SK-N-SH treated with all-trans-retinoic acid at 6 μM for 48 hours (cell line): ENCODE results near the gene GARIN1A.

ENCODE experiments used
- ATAC-seq: fragments of 200-7000 bp; cut with Tn5 transposase; 3 replicates; pipeline ENCODE4 v1.9.1; 2020; ENCODE audit warnings: mild to moderate bottlenecking, moderate library complexity
- BACH2 ChIP-seq: fragments of 250-450 bp; sonication (Bioruptor Pico); IDR thresholded peaks from 2 replicates; pipeline ENCODE4 v1.9.0; 2021; ENCODE audit warnings: mild to moderate bottlenecking, borderline replicate concordance
- CREB5 ChIP-seq: fragments of 250-450 bp; sonication (Bioruptor Pico); IDR thresholded peaks from 2 replicates; pipeline ENCODE4 v1.5.1; 2020; ENCODE audit warnings: low read depth, mild to moderate bottlenecking, moderate library complexity
- CSRNP3 ChIP-seq: fragments of 250-450 bp; sonication (Bioruptor Pico); IDR thresholded peaks from 2 replicates; pipeline ENCODE4 v1.5.1; 2021; ENCODE audit warnings: mild to moderate bottlenecking, moderate library complexity
- ESRRG ChIP-seq: fragments of 250-450 bp; sonication (Bioruptor Pico); IDR thresholded peaks from 2 replicates; pipeline ENCODE4 v1.6.1; 2021; ENCODE audit warnings: mild to moderate bottlenecking
- ISL1 ChIP-seq: fragments of 250-450 bp; sonication (Bioruptor Pico); IDR thresholded peaks from 2 replicates; pipeline ENCODE4 v2.1.2; 2022; ENCODE audit warnings: mild to moderate bottlenecking, moderate library complexity
- OSR1 ChIP-seq: fragments of 250-450 bp; sonication (Bioruptor Pico); IDR thresholded peaks from 2 replicates; pipeline ENCODE4 v1.8.0; 2022; ENCODE audit warnings: moderate library complexity, mild to moderate bottlenecking, inconsistent platforms
- PATZ1 ChIP-seq: fragments of 250-450 bp; sonication (Bioruptor Pico); IDR thresholded peaks from 2 replicates; pipeline ENCODE4 v1.8.0; 2020; ENCODE audit warnings: mild to moderate bottlenecking, moderate library complexity, borderline replicate concordance
- POU6F1 ChIP-seq: fragments of 250-450 bp; sonication (Bioruptor Pico); IDR thresholded peaks from 2 replicates; pipeline ENCODE4 v1.8.0; 2021; ENCODE audit warnings: low read depth, mild to moderate bottlenecking, moderate library complexity, borderline replicate concordance
- RARB ChIP-seq: fragments of 250-450 bp; sonication (Bioruptor Pico); IDR thresholded peaks from 2 replicates; pipeline ENCODE4 v1.8.0; 2021; ENCODE audit warnings: mild to moderate bottlenecking, moderate library complexity
- TCF4 ChIP-seq: fragments of 250-450 bp; sonication (Bioruptor Pico); IDR thresholded peaks from 2 replicates; pipeline ENCODE4 v1.8.0; 2021; ENCODE audit warnings: mild to moderate bottlenecking, moderate library complexity, borderline replicate concordance
- TOX ChIP-seq: fragments of 250-450 bp; sonication (Bioruptor Pico); IDR thresholded peaks from 2 replicates; pipeline ENCODE4 v1.8.0; 2021; ENCODE audit warnings: mild to moderate bottlenecking, moderate library complexity, borderline replicate concordance
- TSHZ2 ChIP-seq: fragments of 250-450 bp; sonication (Bioruptor Pico); IDR thresholded peaks from 2 replicates; pipeline ENCODE4 v1.5.0; 2020; ENCODE audit warnings: mild to moderate bottlenecking, moderate library complexity
- ZC3H10 ChIP-seq: fragments of 250-450 bp; sonication (Bioruptor Pico); IDR thresholded peaks from 2 replicates; pipeline ENCODE4 v1.5.1; 2021; ENCODE audit warnings: mild to moderate bottlenecking, moderate library complexity
- ZFP30 ChIP-seq: fragments of 450-650 bp; formaldehyde crosslinking; IDR thresholded peaks from 2 replicates; pipeline ENCODE4 v1.5.0; 2022; ENCODE audit warnings: mild to moderate bottlenecking, moderate library complexity
- ZNF70 ChIP-seq: fragments of 450-650 bp; formaldehyde crosslinking; IDR thresholded peaks from 2 replicates; pipeline ENCODE4 v1.5.0; 2020; ENCODE audit warnings: mild to moderate bottlenecking, moderate library complexity
- ZNF8 ChIP-seq: fragments of 450-650 bp; formaldehyde crosslinking; IDR thresholded peaks from 2 replicates; pipeline ENCODE4 v1.5.0; 2020; ENCODE audit warnings: mild to moderate bottlenecking, moderate library complexity

Gene GARIN1A

GRCh38 chr7:128703609-128704241, 31.6 kb downstream of the GARIN1A start:
- ATAC-seq, result peak; percentile 33; the same call in 2 of the 3 replicates
- TF ChIP-seq TSHZ2 (CRISPR knock-in tag) (no peak), ZC3H10 (CRISPR knock-in tag) (no peak), RARB (CRISPR knock-in tag) (no peak), ZNF8 (CRISPR knock-in tag) (no peak), CREB5 (no peak), CSRNP3 (CRISPR knock-in tag) (no peak), PATZ1 (no peak), TOX (CRISPR knock-in tag) (no peak), ISL1 (no peak)

GRCh38 chr7:128705891-128706333, 33.8 kb downstream of the GARIN1A start:
- TF ChIP-seq OSR1 (CRISPR knock-in tag), result no peak
- TF ChIP-seq ZFP30 (CRISPR knock-in tag), result no peak
- TF ChIP-seq TCF4 (CRISPR knock-in tag), result no peak
- no peak for TF ChIP-seq ESRRG
- TF ChIP-seq CREB5, result no peak
- no peak for TF ChIP-seq ZNF70
- no peak for TF ChIP-seq TOX (CRISPR knock-in tag)
- no peak for TF ChIP-seq POU6F1
- no peak for TF ChIP-seq BACH2
- peak; percentile 71 for ATAC-seq

GRCh38 chr7:128707752-128708151, 35.7 kb downstream of the GARIN1A start:
- ATAC-seq, result no peak

More at GRCh38 chr7:128707752-128708151, 35.7 kb downstream of the GARIN1A start:
- no peak for TF ChIP-seq CREB5
